ENCODE results near the gene MAP1B. TPM values are rescaled to one million over a fixed set of nuclear protein-coding genes. Genes with fewer than 3 reads are reported as not detected.

The MAP1B gene
- total and polyA plus RNA-seq, 10 of the 15 experiments (the other 5 are each of a cell fraction or from before 2014, with no cell fraction given) = 0.02 to 0.81 (median 0.06) TPM; not detected in 1

- TF ChIP-seq GABPA (IDR thresholded peaks at IDR 0.05; ENCODE audit: low read depth) (peak; percentile 47; the same call in 1 of the 2 replicates), SMC3 (IDR thresholded peaks at IDR 0.05; ENCODE audit: borderline replicate concordance, low read length) (no peak), SIN3A (IDR thresholded peaks at IDR 0.05; ENCODE audit: low read depth, low read length) (no peak), PML (IDR thresholded peaks at IDR 0.05; ENCODE audit: low read length) (peak; percentile 92), CREM (IDR thresholded peaks at IDR 0.05; ENCODE audit: low read depth) (peak; percentile 88), TCF7 (IDR thresholded peaks at IDR 0.05; ENCODE audit: borderline replicate concordance) (peak; percentile 82), ATF7 (IDR thresholded peaks at IDR 0.05; ENCODE audit: low read depth) (peak; percentile 76), POU2F2 (IDR thresholded peaks at IDR 0.05; ENCODE audit: borderline replicate concordance, low read depth, low read length) (peak; percentile 77; the same call in 2 of the 3 replicates), BRCA1 (IDR thresholded peaks at IDR 0.05; ENCODE audit: low read depth, low read length) (no peak), SIX5 (IDR thresholded peaks at IDR 0.05; ENCODE audit: low read depth, low read length, severe bottlenecking) (no peak), NR2F1 (conservative IDR thresholded peaks at IDR 0.05) (peak; percentile 91), POLR2AphosphoS5 (IDR thresholded peaks at IDR 0.05; ENCODE audit: low read length) (no peak), CBX3 (IDR thresholded peaks at IDR 0.05; ENCODE audit: borderline replicate concordance, low read depth) (no peak), HDGF (IDR thresholded peaks at IDR 0.05) (no peak), USF2 (IDR thresholded peaks at IDR 0.05; ENCODE audit: borderline replicate concordance, low read depth, low read length) (no peak), ZNF384 (IDR thresholded peaks at IDR 0.05; ENCODE audit: borderline replicate concordance, low read depth, low read length) (no peak; the same call in 1 of the 2 replicates), CHD4 (IDR thresholded peaks at IDR 0.05) (no peak)
- TF ChIP-seq, protein P1, sequence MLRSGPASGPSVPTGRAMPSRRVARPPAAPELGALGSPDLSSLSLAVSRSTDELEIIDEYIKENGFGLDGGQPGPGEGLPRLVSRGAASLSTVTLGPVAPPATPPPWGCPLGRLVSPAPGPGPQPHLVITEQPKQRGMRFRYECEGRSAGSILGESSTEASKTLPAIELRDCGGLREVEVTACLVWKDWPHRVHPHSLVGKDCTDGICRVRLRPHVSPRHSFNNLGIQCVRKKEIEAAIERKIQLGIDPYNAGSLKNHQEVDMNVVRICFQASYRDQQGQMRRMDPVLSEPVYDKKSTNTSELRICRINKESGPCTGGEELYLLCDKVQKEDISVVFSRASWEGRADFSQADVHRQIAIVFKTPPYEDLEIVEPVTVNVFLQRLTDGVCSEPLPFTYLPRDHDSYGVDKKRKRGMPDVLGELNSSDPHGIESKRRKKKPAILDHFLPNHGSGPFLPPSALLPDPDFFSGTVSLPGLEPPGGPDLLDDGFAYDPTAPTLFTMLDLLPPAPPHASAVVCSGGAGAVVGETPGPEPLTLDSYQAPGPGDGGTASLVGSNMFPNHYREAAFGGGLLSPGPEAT (IDR thresholded peaks at IDR 0.05; ENCODE audit: low read depth) = no peak
- TF ChIP-seq, protein P2, sequence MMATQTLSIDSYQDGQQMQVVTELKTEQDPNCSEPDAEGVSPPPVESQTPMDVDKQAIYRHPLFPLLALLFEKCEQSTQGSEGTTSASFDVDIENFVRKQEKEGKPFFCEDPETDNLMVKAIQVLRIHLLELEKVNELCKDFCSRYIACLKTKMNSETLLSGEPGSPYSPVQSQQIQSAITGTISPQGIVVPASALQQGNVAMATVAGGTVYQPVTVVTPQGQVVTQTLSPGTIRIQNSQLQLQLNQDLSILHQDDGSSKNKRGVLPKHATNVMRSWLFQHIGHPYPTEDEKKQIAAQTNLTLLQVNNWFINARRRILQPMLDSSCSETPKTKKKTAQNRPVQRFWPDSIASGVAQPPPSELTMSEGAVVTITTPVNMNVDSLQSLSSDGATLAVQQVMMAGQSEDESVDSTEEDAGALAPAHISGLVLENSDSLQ (IDR thresholded peaks at IDR 0.05) = no peak
- TF ChIP-seq, protein P3, sequence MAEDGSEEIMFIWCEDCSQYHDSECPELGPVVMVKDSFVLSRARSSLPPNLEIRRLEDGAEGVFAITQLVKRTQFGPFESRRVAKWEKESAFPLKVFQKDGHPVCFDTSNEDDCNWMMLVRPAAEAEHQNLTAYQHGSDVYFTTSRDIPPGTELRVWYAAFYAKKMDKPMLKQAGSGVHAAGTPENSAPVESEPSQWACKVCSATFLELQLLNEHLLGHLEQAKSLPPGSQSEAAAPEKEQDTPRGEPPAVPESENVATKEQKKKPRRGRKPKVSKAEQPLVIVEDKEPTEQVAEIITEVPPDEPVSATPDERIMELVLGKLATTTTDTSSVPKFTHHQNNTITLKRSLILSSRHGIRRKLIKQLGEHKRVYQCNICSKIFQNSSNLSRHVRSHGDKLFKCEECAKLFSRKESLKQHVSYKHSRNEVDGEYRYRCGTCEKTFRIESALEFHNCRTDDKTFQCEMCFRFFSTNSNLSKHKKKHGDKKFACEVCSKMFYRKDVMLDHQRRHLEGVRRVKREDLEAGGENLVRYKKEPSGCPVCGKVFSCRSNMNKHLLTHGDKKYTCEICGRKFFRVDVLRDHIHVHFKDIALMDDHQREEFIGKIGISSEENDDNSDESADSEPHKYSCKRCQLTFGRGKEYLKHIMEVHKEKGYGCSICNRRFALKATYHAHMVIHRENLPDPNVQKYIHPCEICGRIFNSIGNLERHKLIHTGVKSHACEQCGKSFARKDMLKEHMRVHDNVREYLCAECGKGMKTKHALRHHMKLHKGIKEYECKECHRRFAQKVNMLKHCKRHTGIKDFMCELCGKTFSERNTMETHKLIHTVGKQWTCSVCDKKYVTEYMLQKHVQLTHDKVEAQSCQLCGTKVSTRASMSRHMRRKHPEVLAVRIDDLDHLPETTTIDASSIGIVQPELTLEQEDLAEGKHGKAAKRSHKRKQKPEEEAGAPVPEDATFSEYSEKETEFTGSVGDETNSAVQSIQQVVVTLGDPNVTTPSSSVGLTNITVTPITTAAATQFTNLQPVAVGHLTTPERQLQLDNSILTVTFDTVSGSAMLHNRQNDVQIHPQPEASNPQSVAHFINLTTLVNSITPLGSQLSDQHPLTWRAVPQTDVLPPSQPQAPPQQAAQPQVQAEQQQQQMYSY (CRISPR knock-in tag; IDR thresholded peaks at IDR 0.05) = no peak
- TF ChIP-seq, protein P4, sequence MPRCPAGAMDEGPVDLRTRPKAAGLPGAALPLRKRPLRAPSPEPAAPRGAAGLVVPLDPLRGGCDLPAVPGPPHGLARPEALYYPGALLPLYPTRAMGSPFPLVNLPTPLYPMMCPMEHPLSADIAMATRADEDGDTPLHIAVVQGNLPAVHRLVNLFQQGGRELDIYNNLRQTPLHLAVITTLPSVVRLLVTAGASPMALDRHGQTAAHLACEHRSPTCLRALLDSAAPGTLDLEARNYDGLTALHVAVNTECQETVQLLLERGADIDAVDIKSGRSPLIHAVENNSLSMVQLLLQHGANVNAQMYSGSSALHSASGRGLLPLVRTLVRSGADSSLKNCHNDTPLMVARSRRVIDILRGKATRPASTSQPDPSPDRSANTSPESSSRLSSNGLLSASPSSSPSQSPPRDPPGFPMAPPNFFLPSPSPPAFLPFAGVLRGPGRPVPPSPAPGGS (IDR thresholded peaks at IDR 0.05; ENCODE audit: borderline replicate concordance, insufficient read depth, low read depth, low read length, poor library complexity, severe bottlenecking) = peak; percentile 48
Measured at GRCh38 chr5:72194846-72195245, 87.6 kb downstream of the MAP1B start (continued).

Data from GM12878 (cell line).